ENCODE measurements around the gene CROCC.
"Not testable (repeated sequence)": the region's sequence is repeated elsewhere in the genome, so short reads cannot be mapped to it uniquely, and the experiment has no call there.

Gene CROCC

DNA sequence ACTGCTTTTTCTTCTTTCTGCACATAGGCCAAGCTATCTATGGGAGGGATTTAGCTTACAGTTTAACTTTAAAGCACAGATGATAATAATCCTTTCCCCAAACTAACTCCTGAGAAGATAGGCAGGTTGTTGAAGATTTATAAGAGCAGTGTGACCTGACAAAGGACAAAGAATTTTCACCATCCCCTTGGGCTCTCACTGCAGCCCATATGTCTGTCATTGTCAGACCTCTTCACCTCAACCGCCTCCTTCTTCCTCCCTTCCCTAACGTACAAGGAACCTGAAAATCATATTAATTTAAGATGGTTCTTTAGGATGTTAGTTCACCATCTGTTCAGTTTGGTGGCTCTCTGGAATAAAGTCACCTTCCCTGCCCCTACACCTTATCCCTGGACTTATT is 21.0 kb upstream of the CROCC start:
- peak; percentile 26 for TF ChIP-seq CTCF (IDR thresholded peaks at IDR 0.05; ENCODE audit: low read depth, low read length)
- no peak for DNase-seq (ENCODE audit: low read depth, low spot score)
- H3K4me3 ChIP-seq (ENCODE audit: low read depth, low read length) = no peak overlapping the region
- in situ Hi-C loops (cut with HindIII; ENCODE audit: low sequenced_read_pairs) = no loop called here

- DNase-seq (ENCODE audit: low read depth, low spot score); H3K4me3 ChIP-seq (ENCODE audit: low read depth, low read length); in situ Hi-C loops (cut with HindIII; ENCODE audit: low sequenced_read_pairs): not testable (repeated sequence)
Measured at GRCh38 chr1:16901371-16901770, 20.4 kb upstream of the CROCC start.

DNA sequence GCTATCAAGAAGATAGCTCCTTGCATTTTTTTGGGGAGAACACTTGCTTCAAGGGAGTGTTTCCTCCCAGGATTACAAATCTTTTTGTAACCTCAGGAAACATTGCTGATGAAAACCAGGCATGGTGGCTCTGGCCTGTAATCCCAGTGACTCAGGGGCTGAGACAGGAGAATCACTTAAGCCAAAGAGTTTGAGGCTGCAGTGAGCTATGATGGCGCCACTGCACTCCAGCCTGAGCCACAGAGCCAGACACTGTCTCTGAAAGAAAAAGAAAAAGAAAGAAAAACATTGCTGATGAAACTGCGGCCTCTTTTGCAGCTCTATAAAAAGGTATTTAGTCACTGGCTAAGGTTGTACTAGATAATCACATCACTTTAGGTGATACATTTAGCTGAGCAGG is 18.7 kb upstream of the CROCC start:
- in situ Hi-C loops (cut with HindIII; ENCODE audit: low sequenced_read_pairs) = no loop called here
- peak; percentile 70 for DNase-seq (ENCODE audit: low read depth, low spot score)
- H3K4me3 ChIP-seq (ENCODE audit: low read depth, low read length) = no peak overlapping the region
- TF ChIP-seq CTCF (IDR thresholded peaks at IDR 0.05; ENCODE audit: low read depth, low read length) = no peak

- in situ Hi-C loops (cut with HindIII; ENCODE audit: low sequenced_read_pairs) = no loop called here
- no peak for TF ChIP-seq CTCF (IDR thresholded peaks at IDR 0.05; ENCODE audit: low read depth, low read length)
- no peak for DNase-seq (ENCODE audit: low read depth, low spot score)
- H3K4me3 ChIP-seq (ENCODE audit: low read depth, low read length) = peak overlapping the region; percentile 46
Measured at GRCh38 chr1:16903458-16903796, 18.3 kb upstream of the CROCC start.

GRCh38 chr1:16904560-16905109 is 17.1 kb upstream of the CROCC start:
- peak; percentile 99 for DNase-seq (ENCODE audit: low read depth, low spot score)
- peak overlapping the region; percentile 46 for H3K4me3 ChIP-seq (ENCODE audit: low read depth, low read length)
- TF ChIP-seq CTCF (IDR thresholded peaks at IDR 0.05; ENCODE audit: low read depth, low read length) = no peak
- in situ Hi-C loops (cut with HindIII; ENCODE audit: low sequenced_read_pairs) = no loop called here

DNA sequence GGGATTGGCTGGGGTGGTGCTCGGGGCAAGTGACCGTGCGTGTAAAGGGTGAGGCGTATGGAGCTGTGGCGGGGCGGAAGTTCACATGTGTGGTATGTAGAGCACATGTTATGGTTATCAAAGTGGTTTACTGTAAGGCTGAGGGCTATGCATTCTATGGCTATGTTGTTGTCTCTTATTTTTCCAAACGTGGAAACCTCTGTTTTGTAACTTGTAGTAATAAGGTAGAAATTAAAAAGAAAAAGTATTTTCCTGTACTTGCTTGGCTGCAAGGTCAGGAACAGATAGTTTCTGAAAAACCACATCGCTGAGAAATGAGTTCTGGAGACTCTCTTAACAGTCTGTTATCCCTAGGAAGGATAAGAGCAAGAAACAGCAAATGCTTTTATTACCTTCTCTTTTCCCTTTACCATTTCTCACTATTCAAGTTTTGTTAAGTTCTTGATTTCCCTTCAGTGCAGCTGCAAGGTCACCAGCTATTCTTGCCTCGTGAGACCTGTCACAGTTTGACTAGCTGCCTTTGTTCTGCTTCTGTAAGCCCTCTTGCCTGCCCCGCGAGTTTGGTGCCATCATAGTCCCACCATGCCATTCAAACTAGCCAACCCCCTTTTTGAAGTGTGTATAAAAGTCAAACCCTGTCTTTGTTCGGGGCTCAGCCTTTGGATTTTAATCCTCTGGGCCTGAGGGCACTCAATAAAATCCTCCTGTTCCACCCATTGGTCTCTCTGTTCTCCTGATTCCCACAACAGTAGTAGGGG is 16.4 kb upstream of the CROCC start:
- peak; percentile 94 for DNase-seq (ENCODE audit: low read depth, low spot score)
- TF ChIP-seq CTCF (IDR thresholded peaks at IDR 0.05; ENCODE audit: low read depth, low read length) = no peak
- in situ Hi-C loops (cut with HindIII; ENCODE audit: low sequenced_read_pairs) = no loop called here
- H3K4me3 ChIP-seq (ENCODE audit: low read depth, low read length) = peak overlapping the region; percentile 46

GRCh38 chr1:16905868-16906702 is 15.6 kb upstream of the CROCC start:
- no peak for TF ChIP-seq CTCF (IDR thresholded peaks at IDR 0.05; ENCODE audit: low read depth, low read length)
- in situ Hi-C loops (cut with HindIII; ENCODE audit: low sequenced_read_pairs) = no loop called here
- H3K4me3 ChIP-seq (ENCODE audit: low read depth, low read length) = no peak overlapping the region
- no peak for DNase-seq (ENCODE audit: low read depth, low spot score)

All from astrocyte of the spinal cord (primary cell).